ENCODE results near the gene MPO.

Gene MPO

DNA sequence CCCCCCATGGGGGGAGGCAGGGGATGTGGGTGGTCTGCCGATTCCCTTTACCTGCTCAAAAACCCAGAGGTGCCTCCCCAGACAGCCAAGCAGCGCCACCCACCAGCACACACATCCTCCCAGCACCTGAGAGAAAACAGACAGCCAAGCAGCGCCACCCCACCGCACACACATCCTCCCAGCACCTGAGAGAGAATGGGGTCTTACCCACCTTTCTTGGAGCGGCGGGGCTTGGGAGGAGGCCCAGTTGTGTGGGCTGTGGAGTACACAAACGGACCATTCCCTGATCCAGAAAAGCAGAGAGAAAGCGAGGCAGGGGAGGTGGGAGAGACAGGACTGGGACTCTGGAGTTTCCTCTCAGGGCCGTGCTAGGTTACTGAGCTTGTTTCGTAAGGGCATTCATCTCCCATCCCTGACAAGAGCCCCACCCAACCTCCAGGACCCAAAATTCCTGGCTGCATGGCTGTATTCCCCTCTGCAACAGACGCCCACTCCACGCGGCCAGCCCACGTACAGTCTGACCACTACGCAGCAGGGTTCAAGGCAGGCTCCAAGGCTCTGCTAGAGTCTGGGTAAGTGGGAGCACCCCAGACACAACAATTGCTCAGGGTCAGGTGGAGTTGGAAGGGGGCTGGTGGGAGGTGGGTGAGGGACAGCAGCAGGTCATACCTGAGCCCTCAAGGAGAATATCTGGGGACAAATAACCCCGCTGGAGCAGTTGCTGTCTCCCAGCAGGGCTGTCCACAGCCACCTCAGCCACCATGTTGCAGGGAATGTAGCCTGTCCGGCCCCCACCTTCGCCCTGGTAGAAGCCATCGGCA, 25.6 kb upstream of the MPO start:
- no peak for DNase-seq

DNA sequence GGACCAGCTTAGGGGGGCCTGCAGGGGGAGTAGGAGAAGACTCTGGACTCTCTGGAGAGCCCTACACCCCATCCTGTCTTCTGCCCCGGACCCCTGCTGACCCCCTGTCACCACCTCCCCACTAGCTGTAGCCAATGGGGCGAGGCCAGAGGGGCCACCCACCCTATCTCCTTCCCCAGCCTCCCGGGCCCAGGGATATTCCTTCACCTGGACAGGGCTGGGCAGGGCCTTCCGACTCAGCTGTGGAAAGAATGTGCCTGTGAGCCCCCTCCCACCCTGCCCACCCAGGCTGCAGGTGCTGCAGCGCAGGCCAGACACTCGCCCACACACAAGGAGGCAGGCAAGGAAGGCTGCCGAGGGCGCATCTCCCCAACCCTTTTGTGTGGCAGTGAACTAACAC, 24.9 kb upstream of the MPO start:
- DNase-seq = no peak

DNA sequence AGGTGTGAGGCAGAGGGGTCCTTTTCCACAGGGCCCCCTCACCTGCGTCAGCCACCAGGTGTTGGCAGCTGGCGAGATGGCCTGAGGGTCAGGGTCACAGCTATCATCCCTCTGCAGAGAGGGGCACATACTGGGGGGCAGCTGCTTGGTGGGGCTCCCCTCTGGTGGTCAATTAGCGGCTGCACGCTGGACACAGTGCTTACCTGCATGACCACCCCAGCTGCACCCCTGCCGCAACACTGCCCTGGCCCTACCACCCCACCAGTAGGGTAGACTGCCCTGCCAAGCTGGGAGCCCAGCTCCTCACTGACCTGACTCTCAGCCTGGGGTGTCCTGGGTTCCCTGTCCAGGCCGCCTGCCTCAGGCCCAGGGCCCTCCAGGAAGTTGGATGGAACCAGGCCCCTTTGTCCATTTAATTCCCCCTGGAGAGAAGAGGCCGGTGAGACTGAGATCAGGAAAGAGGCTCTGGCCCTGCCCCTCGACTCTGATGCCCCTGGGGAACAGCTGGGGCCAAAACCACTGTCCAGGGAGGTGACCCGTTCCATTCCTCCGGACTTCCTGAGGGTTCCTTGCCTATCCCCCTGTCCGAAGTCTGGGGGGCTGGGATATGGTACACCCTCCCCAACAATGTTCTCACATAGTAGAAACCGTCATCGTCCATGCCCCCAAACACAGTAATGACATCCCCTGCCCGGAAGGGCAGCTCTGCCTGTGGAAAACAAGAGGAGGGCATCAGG, 24.2 kb upstream of the MPO start:
- DNase-seq = no peak

DNA sequence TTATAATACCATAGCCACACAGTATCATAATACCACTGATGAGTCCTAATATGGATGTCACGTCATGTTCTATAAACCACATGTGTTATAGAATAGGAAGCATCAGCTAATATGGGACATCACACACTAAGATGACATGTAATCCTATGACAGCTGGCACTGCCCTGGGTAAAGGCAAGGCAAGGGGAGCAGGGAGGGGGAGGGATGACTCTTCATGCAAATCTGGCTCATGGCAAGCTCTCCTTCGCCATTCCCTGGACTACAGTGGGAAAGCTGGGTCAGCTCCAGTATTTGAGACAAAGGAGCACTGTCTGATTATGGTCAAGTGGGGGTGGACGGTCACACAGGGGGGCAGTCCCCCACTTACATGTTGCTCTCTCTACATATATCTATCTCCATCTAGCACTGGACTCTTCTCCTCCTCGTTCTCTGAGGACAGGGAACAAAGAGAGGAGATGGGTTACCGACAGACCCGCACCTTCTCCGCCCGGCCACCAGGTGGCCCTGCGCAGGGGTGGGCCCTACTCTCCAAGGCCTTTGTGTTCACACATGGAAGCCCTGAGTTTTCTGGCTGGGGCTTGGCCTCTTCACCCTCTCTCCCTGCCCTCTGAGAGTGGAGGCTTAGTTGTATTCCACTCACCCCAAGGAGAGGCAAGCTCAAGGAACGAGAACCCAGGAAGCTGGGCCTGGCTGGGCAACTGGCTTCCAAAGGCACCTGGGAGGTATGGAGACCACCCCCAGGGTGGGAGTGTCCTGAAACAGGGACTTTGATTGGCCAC, 23.4 kb upstream of the MPO start:
- DNase-seq = no peak

DNA sequence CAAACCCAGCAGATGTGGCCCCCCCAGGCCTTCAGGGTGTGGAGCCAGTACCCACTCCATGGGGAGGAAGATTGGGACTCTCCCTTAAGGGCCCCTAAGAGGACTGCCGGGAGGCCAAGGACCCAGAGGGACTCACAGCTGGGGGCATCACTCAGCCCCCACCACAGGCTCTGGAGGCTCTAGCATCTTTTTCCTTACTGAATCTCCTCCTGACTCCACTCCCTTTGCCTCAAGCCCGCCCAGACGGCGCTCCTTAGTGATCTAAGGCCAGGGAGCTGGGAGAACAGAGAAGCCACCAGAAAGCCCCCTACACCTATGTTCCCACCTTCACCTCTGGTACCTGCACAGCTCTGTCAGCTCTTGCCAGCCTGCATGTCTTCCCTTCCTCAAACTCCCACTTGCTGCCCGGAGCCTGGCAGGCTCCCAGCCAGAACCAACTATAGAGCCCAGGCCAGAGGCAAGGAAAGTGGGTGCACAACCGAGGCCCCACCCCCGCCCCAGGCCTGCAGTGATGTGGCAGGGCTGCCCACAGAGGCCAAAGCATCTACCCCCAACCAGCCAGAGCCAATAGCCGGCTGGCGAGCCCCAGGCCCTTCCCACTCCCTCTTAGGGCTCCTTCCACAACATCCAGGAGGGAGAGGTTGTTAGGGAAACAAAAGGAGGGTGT, 22.3 kb upstream of the MPO start:
- DNase-seq = no peak

DNA sequence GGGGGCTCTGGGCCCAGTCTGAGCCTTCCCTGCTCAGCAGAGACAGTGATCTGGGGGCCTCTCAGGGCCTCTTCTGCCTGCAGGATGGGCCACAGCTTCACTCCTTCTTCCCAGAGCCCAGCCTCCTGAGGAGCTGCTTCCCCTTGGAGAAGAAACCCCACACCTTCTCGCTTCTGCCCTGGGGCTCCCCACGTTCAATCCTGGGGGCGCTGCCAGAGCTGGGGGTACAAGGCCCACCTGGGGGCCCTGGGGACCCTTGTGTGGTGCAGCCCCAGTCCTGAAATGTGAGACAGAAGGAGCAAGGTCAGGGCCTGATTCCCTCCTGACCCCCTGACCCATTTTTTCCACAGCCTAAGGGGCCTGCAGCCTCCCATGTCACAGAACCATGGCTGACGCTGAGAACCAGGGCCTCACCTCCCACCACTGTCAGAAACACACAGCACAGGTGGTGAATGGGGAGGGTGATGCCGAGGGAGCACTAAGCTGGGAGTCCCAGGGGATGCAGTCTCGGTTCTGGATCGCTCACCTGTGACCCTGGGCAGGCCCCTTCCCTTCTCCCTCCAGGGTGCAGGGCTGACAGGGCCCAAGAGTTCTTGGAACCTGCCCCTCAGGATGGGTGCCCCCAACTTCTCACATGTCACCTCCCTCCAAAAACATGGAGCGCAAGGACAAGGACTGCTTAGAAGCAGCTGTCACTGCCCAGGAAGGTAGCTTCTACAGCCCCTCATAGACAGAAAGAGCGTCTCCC, 21.6 kb upstream of the MPO start:
- no peak for DNase-seq

DNA sequence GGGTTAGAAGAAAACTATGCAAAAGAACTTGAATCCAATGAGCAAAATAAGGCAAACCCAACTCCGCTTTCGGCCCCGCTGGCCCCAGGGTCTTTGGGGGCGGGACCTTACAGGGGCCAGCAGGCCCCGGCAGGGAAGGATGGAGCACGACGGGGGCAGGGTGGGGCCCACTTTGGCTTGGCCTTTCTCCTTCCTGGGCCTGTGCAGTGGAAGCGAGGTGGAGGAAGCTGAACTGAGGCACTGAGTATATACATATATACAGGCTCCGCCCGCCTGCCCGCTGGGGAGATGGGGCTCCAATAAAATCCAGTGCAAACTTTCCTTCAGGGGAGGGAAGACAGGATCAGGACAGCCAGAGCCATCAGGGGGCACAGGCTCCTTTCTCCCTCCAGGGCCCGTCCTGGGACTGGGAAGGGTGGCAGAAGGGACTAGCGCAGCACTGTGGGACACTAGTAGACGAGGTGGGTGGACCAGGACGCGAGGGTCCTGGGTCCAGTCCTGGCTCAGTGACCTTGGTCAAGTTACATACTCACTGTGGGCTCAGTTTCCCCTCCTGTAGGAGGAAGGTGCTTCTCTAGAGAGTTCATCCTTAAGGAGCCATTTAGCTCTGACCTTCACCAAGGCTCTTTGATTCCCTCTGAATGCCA, 20.9 kb upstream of the MPO start:
- no peak for DNase-seq

DNA sequence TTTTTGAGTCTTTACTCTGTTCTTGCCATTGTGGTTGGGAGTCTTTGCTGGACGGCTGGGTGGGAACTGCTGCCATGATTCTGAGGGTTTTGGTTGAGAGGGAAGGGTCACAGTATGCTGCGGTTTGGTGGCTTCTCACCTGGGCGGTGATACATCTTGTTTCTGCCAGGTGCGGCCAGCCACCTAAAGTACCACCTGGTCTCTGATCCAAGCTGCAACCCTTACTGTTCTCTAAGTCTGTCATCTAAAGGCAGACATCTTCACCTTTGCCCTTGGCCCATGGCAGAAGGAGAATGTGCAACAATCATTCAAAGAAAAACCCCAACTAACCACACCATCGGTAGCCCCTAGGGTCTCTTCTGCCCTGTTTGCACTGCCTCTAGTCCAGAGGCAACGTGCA, 19.6 kb upstream of the MPO start:
- no peak for DNase-seq

DNA sequence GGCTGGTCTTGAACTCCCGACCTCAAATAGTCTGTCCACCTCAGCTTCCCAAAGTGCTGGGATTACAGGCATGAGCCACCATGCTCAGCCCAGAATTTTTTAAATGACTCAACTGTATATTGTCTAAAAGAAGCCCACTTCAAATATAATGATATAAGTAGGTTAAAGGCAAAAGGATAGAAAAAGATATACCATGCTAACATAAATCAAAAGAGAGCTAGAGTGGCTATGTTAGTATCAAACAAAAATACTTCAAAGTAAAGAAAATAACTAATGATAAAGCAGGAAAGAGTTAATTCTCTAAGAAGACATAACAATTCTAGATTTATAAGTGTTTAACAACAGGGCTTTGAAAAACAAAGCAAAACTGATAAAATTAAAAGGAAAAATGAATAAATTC, 13.3 kb upstream of the MPO start:
- DNase-seq = no peak

DNA sequence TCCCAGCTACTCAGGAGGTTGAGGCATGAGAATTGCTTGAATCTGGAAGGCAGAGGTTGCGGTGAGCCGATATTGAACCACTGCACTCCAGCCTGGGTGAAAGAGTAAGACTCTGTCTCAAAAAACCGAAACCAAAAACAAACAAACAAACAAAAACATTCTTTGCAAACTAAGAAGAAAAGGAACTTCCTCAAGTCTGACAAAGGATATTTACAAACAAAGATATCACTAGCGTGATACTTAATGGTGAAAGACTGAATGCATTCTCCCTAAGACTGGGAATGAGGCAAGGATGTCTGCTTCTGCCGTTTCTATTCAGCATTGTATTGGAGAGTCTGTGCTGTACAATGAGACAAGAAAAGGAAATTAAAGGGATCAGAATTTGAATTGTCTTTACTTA, 10.5 kb upstream of the MPO start:
- DNase-seq = no peak

DNA sequence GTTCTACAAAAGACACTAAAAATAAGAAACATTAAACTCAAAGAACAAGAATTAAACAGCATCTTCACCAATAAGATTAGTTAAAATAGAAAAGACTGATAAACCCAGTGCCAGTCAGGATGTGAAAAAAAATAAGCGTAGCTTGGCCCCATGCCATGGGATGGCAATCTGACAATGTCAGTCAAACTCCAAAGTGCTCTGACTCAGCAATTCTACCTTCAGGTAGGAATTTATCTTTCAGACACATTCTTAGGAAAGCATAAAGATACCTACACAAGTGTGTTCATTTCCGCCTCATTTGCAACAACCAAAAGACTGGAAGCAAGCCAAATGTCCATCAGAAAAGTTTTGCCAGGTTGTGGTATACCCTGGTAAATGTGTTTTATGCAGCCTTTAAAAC, 9.1 kb upstream of the MPO start:
- no peak for DNase-seq

DNA sequence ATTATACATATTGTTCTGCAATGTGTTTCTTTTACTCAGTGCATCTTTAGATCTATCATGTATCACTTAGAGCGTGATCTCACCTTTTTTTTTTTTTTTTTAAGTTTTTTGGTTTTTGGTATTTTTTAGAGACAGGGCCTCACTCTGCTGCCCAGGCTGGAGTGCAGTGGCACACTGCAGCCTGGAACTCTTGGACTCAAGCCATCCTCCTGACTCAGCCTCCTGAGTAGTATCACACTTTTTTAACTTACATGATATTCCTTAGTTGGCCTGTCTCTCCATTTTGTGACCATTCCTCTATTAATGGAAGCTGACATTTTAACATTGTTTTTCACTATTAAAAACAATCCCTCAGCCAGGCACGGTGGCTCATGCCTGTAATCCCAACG, 4.7 kb upstream of the MPO start:
- no peak for DNase-seq

DNA sequence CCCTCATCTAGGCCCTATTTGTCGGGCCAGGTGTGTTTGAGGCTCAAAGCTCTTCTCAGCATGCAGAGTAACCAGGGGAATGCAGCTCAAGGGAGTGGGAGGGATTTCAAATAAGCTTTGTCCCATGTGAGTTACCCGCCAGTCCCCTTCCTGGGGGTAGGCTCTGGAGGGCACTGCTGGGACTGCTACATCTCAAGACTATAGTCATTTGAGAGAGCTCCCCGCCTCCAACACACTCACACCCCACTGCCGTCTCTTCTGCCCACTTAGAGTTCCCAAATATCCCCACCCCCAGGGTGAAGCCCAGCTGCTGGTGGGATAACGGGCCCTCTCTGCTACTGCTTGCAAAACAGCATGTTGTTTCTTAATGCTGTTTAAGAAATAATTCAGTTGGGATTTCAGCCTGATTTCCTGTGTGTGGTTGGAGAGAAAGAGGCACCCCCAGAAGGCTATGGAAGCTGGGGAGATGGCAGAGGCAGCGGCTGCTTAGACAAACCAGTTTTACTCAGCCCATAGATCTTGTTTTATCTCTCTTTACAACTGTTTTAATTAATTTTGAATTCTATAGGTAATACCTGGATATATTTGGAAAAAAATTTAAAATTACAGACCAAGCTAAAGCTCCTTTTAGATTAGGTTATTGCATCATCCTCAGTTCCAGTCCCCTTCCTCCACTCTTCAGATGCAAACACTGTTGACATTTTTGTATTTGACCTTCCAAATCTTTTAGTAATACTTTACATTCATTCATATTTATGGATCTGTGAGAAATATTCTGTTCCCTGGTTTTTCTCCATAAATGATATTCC, 4.1 kb upstream of the MPO start:
- DNase-seq = no peak

DNA sequence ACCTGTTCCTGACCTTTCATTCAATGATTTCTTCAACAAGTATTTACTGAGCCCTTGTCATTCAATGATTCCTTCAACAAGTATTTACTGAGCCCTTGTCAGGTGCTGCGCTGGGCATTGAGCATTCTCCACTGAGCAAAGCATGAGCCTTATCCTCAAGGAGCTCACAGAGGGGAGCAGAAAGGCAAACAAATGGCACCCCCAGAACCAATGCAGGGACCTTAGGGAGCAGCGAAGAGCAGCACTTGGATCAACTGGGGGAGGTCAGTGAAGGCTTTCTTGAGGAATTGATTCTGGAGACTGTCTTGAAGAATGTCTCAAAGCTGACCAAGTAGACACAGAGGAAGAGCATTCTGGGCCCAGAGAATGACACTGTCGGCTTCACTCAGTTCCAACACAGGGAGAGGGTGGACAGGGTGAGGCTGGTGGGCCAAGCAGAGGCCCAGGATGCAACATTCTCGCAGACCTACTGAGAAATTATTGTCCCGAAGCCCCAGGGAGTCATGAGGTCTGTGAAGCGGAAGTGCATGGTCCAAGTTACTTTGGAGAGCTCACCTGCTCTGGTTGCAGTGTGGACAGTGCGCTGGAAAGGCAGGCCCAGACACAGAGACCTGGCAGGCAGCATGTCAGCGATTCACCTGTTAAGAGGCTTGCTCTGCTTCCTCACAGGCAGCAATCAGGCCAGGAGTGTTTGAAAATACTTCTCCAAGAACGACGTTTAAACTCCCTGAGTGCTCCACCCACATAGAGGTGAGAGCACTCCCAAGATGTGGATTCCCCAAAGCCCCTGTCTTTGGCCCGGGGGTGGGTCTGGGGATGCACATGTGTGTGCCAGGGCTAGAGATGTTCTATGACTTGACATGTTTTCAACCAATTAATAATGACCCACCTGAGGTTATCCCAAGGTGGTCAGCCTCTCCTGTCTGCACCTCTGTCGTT, 3.2 kb upstream of the MPO start:
- no peak for DNase-seq

DNA sequence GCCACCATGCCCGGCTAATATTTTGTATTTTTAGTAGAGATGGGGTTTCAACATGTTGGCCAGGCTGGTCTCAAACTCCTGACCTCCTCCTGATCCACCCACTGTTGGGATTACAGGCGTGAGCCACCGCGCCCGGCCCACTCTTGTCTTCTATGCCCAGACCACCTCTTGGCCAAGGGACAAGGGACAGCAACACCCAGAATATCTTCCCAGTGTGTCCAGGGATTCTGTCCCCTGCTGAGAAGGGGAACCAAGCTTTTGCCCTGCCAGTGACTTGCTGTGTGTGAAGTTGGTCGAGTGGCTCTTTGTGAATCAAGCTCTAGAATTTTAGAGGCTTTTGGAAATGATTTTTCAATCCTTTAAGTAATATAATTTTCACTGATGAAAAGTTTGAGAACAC, 1.7 kb upstream of the MPO start:
- no peak for DNase-seq

DNA sequence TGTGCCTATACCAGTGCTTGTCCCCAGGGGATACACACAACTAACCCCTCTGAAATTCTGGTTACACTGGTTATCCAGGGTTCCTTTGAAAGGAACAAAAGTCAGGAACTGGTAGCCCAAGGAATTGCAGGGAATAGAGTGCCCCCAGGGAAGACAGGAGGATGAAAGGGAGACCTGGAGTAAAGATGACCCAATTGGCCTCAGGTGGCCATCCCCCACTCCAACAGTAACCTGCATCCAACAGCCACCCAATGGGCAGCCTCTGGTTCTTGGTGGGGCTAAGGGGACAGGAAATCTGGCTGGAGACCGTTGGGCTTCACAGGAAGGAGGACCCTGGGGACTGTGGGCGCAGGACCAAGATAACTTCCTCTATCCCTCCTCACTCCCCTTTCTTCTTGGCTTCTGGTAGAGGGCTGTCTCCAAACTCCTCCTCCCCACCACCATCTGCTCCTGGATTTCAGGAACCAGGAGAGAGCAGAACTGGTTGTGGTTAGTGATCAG, 826 bp upstream of the MPO start:
- DNase-seq = no peak

DNA sequence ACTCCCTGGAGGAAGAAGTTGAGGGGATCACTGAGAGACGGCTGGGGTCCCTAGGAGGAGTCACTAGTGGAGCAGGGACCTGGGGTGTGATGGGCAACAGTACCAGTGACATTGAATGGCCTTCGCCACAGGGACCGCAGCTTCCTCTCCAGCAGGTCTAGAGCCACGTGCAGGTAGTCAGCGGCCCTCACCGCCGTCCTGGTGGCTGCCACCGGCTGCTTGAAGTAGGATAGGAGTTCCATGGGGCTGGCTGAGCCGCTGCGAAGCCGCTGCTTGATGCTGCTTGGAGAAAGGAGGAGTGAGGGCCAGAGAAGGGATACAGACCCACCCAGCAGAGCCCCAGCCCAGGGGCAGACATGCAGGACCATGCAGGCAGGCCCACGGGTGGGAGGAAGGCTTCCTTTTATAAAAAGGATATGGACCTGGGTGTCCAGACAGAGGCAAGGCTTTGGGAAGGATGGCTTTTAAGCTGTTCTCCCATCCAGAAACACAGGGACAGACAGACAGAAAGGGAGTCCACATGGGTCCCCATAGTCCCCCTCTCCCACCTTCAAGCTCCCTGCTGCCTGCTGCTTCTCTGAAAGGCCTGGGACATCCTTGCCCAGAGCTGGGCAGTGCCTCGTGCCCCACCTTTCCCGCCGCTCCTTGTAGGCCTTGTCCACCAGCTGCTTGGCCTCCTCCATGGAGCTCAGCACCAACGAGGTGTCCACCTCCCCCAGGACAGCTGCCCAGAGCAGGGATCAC, 827 bp downstream of the MPO start:
- DNase-seq = no peak

DNA sequence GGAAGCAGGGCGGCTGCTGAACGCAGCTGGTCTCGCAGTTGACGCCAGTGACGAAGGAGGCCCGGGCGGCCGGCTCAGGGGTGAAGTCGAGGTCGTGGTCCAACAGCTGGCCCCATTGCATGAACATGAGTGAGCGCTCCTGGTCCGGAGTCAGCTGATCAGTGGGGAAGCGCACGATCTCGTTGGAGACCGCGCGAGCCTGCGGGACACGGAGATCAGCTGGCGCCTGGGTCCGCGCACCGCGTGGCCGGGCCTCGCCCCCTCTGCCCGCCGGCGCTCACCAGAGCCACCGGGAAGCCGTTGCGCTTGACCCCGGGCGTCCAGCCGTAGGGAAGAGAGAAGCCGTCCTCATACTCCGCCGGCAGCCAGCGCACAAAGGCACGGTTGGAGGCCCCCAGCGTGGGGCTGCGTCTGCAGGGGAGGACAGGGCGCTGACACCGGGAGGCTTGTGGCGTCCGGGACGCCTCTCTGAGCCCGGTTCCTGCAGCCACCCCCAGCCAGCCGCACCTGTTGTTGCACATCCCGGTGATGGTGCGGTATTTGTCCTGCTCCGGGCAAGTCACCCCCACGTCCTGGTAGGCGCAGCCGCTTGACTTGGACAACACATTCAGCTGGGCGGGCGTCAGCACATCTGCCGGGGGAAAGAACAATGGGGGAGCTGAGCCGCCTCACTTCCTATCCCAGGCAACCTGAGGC, 1.6 kb downstream of the MPO start:
- DNase-seq = no peak
